ENCODE results near the gene CREB3. TPM values are rescaled to one million over a fixed set of nuclear protein-coding genes. Genes with fewer than 3 reads are reported as not detected.

CREB3 gene
- total RNA-seq, 4 donors from 2014 or later: 30.5 to 105 (median 47.2) TPM

DNA sequence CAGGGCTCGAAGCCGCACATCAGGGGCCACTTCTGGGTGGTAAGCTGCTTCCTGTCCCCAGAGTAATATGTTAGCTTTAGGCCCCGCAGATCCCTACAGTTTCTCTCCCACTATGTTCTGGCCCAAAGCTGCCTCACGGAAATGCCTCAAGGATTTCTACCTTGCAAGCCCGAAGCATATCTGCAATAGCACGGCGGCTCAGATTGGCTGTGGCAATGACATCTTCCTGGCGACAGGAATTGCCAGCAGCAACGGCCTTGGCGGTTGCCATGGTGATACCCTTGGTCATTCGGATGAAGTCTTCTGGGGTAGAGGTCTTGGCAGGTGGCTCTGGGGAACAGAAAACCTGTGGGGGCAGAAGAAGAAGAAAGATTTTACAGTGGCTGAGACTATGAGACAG lies 32.4 kb upstream of the CREB3 start:
- H3K4me1 ChIP-seq: no peaks in the 10 kb centered on the region
- DNase-seq: no peak
- no peaks in the 10 kb centered on the region for H3K27me3 ChIP-seq
- H3K4me3 ChIP-seq: no peak overlapping the region
- intact Hi-C loops (cut with DNase I; ENCODE audit: low total_unique reads): no loop called here
- TF ChIP-seq CTCF (IDR thresholded peaks at IDR 0.05): no peak
- no peak for TF ChIP-seq POLR2A (IDR thresholded peaks at IDR 0.05)
- no peaks in the 10 kb centered on the region for H3K9me3 ChIP-seq
- no peaks in the 10 kb centered on the region for H3K36me3 ChIP-seq
- no peak overlapping the region for H3K27ac ChIP-seq

- Histone ChIP-seq H3K36me3 (no peaks in the 10 kb centered on the region), H3K27ac (no peak overlapping the region), H3K4me1 (no peaks in the 10 kb centered on the region), H3K4me3 (no peak overlapping the region), H3K27me3 (no peaks in the 10 kb centered on the region), H3K9me3 (no peaks in the 10 kb centered on the region)
- TF ChIP-seq POLR2A (IDR thresholded peaks at IDR 0.05): no peak
- no peak for TF ChIP-seq CTCF (IDR thresholded peaks at IDR 0.05)
- no peak for DNase-seq
- intact Hi-C loops (cut with DNase I; ENCODE audit: low total_unique reads): no loop called here
Measured at GRCh38 chr9:35700942-35701341, 31.5 kb upstream of the CREB3 start.

DNA sequence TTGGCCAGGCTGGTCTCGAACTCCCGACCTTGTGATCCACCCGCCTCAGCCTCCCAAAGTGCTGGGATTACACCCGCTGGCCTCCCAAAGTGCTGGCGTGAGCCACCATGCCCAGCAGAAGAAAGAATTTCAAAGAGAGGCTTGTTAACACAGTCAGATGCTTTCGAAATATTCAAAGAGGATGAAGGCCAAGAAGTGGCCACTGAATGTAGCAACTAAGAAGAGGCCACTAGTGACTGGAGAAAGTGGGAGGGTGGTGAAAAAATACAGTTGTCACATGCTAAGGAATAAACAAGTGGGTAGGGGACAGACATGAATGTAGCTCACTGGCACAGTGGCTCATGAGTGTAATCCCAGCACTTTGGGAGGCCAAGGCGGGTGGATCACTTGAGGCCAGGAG lies 29.8 kb upstream of the CREB3 start:
- Histone ChIP-seq H3K4me1 (no peaks in the 10 kb centered on the region), H3K36me3 (no peaks in the 10 kb centered on the region), H3K4me3 (no peak overlapping the region), H3K9me3 (no peaks in the 10 kb centered on the region), H3K27me3 (no peaks in the 10 kb centered on the region), H3K27ac (no peak overlapping the region)
- intact Hi-C loops (cut with DNase I; ENCODE audit: low total_unique reads): no loop called here
- TF ChIP-seq POLR2A (IDR thresholded peaks at IDR 0.05) (no peak), CTCF (IDR thresholded peaks at IDR 0.05) (no peak)
- no peak for DNase-seq

DNA sequence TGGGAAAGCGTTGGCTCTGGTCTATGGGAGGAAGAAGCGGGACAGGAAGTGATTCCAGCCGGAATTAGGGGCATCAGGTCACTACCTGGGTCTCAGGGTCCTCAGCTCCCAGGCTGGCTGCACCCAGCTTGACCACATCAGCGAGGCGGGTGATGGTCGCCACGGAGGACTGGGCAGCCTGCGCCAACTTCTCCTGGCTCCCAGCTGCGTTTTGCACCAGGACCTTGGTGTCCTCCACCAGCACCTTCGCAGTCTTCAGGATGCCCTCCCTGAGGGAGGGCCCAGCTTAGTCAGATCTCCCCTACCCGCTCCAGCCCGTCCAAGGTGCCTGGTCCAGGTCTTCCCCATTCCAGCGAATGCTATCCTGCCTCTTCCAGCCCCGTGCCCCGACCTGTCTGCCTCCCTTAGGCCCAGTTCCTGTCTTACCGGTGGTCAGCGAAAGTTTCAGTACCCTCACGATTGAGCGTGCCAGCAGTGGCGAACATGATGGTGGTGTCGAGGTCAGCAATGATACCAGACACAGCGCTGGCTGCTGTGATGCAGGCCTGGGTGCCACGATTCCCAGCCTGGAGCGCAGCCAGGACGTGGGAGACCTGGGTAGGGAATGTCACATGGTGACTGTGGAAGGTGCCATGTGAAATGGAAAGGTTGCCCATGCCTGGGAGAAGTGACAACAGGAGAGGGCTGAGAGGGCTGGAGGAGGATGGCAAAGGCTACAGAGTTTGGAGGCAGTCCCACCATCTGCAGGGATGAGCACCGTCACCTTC lies 28.4 kb upstream of the CREB3 start:
- no peak overlapping the region for H3K27ac ChIP-seq

More for the DNA sequence above, 28.4 kb upstream of the CREB3 start:
- no peak for DNase-seq
- H3K9me3 ChIP-seq: no peaks in the 10 kb centered on the region
- no peaks in the 10 kb centered on the region for H3K4me1 ChIP-seq
- no peak overlapping the region for H3K4me3 ChIP-seq
- no peaks in the 10 kb centered on the region for H3K36me3 ChIP-seq
- no peak for TF ChIP-seq POLR2A (IDR thresholded peaks at IDR 0.05)
- no peak for TF ChIP-seq CTCF (IDR thresholded peaks at IDR 0.05)
- intact Hi-C loops (cut with DNase I; ENCODE audit: low total_unique reads): no loop called here
- no peaks in the 10 kb centered on the region for H3K27me3 ChIP-seq
